GM23338 (cell line): ENCODE data around the gene ZMPSTE24. TPM values are rescaled to one million over a fixed set of nuclear protein-coding genes. Genes with fewer than 3 reads are reported as not detected.

ENCODE experiments used
- ATAC-seq: fragments of 200-7000 bp; cut with Tn5 transposase; 3 replicates; pipeline ENCODE4 v1.9.1; 2020
- DNase-seq: peaks from one replicate; pipeline ENCODE4 v3.0.0-alpha.2; 2015; ENCODE audit warnings: low spot score
- H2AFZ ChIP-seq: fragments of 200-600 bp; sonication (generic); 2 replicates; pipeline ENCODE4 v1.8.0; 2016; ENCODE audit warnings: antibody characterized with exemption, mild to moderate bottlenecking, moderate library complexity
- H3F3A ChIP-seq: fragments of 200-600 bp; sonication (generic); replicated peaks from 2 replicates; pipeline ENCODE4 v1.8.0; 2017; ENCODE audit warnings: antibody characterized with exemption, mixed run types, low read depth
- H3K27ac ChIP-seq: fragments of 200-600 bp; sonication (generic); 2 replicates; pipeline ENCODE4 v1.6.1; 2016; ENCODE audit warnings: low read depth
- H3K27me3 ChIP-seq: fragments of 200-600 bp; sonication (generic); 2 replicates; pipeline ENCODE4 v1.8.0; 2016; ENCODE audit warnings: mild to moderate bottlenecking, mixed run types, moderate library complexity; ENCODE audit not compliant: insufficient read depth
- H3K36me3 ChIP-seq: fragments of 200-600 bp; sonication (generic); 2 replicates; pipeline ENCODE4 v1.8.0; 2016; ENCODE audit warnings: mild to moderate bottlenecking; ENCODE audit not compliant: insufficient read depth
- H3K4me1 ChIP-seq: fragments of 200-600 bp; sonication (generic); 2 replicates; pipeline ENCODE4 v1.8.0; 2016; ENCODE audit warnings: mild to moderate bottlenecking, moderate library complexity; ENCODE audit not compliant: insufficient read depth
- H3K4me2 ChIP-seq: fragments of 200-600 bp; sonication (generic); 2 replicates; pipeline ENCODE4 v1.7.1; 2017; ENCODE audit warnings: mixed run types
- H3K4me3 ChIP-seq: fragments of 200-600 bp; sonication (generic); 2 replicates; pipeline ENCODE4 v1.6.1; 2016; ENCODE audit warnings: mixed run types
- H3K79me2 ChIP-seq: fragments of 200-600 bp; sonication (generic); replicated peaks from 2 replicates; pipeline ENCODE4 v1.8.0; 2017; ENCODE audit warnings: mild to moderate bottlenecking; ENCODE audit not compliant: insufficient read depth
- H3K9me2 ChIP-seq: fragments of 200-600 bp; sonication (generic); 2 replicates; pipeline ENCODE4 v1.8.0; 2017; ENCODE audit not compliant: insufficient read depth
- H4K20me1 ChIP-seq: fragments of 200-600 bp; sonication (generic); replicated peaks from 2 replicates; pipeline ENCODE4 v1.8.0; 2017; ENCODE audit warnings: mild to moderate bottlenecking; ENCODE audit not compliant: insufficient read depth
- H3K27ac Mint-ChIP-seq: 2 replicates; pipeline ENCODE4 v1.8.0; 2020; ENCODE audit warnings: inconsistent platforms, mild to moderate bottlenecking, moderate library complexity, mixed read lengths
- H3K27me3 Mint-ChIP-seq: 3 replicates; pipeline ENCODE4 v1.8.0; 2022; ENCODE audit warnings: low read depth, mild to moderate bottlenecking, moderate library complexity, mixed read lengths, inconsistent platforms; ENCODE audit not compliant: insufficient read depth, poor library complexity
- H3K36me3 Mint-ChIP-seq: 3 replicates; pipeline ENCODE4 v1.8.0; 2021; ENCODE audit warnings: low read depth, mild to moderate bottlenecking, inconsistent platforms, moderate library complexity, mixed read lengths
- H3K4me1 Mint-ChIP-seq: 3 replicates; pipeline ENCODE4 v1.8.0; 2020; ENCODE audit warnings: mild to moderate bottlenecking, inconsistent platforms, mixed read lengths
- H3K4me3 Mint-ChIP-seq: 3 replicates; pipeline ENCODE4 v1.8.0; 2021; ENCODE audit warnings: moderate library complexity, mild to moderate bottlenecking, inconsistent platforms, mixed read lengths
- H3K9me3 Mint-ChIP-seq: 3 replicates; pipeline ENCODE4 v1.8.0; 2020; ENCODE audit warnings: moderate library complexity, mild to moderate bottlenecking, inconsistent platforms, mixed read lengths
- CREB1 ChIP-seq: fragments of 250-450 bp; sonication (Bioruptor Pico); IDR thresholded peaks from 2 replicates; pipeline ENCODE4 v1.5.0; 2020; ENCODE audit warnings: low read depth, mild to moderate bottlenecking, moderate library complexity
- ETS1 ChIP-seq: IDR thresholded peaks from 2 replicates; pipeline ENCODE4 v1.6.1; 2016; ENCODE audit warnings: antibody characterized with exemption
- EZH2 ChIP-seq: fragments of 200-600 bp; sonication (generic); IDR thresholded peaks from one replicate; pipeline ENCODE4 v1.8.0; 2017; ENCODE audit warnings: antibody characterized with exemption, mild to moderate bottlenecking, low read depth; ENCODE audit not compliant: unreplicated experiment
- EZH2phosphoT487 ChIP-seq: fragments of 200-600 bp; sonication (generic); IDR thresholded peaks from one replicate; pipeline ENCODE4 v1.8.1; 2018; ENCODE audit warnings: antibody characterized with exemption; ENCODE audit not compliant: unreplicated experiment
- REST ChIP-seq: IDR thresholded peaks from one replicate; pipeline ENCODE4 v1.6.1; 2018; ENCODE audit warnings: antibody characterized with exemption; ENCODE audit not compliant: unreplicated experiment
- ZNF462 ChIP-seq: fragments of 250-450 bp; sonication (Bioruptor Pico); IDR thresholded peaks from 2 replicates; pipeline ENCODE4 v1.5.0; 2020; ENCODE audit warnings: mild to moderate bottlenecking, moderate library complexity
- polyA plus RNA-seq: library from polyadenylated mRNA; unstranded; fragments of >200 nt; fragmentation: Nextera tagmentation; extraction: Ambion mirVana; gene quantifications from 2 replicates; pipeline ENCODE4 v1.2.1, GENCODE V29; 2016
- total RNA-seq: library from RNA; depleted of rRNA; stranded (reverse); fragments of >200 nt; shearing (Covaris generic); gene quantifications from 2 replicates; pipeline ENCODE4 v1.2.3, GENCODE V29; 2014

The ZMPSTE24 gene
- total and polyA plus RNA-seq, 2 experiments from 2014 or later, result 23.1 to 51.2 TPM

GRCh38 chr1:40265919-40266318 lies 7.9 kb downstream of the ZMPSTE24 start:
- ATAC-seq (no peak), DNase-seq (no peak)
- Histone ChIP-seq H3F3A (no peaks in the 10 kb centered on the region), H2AFZ (no peak overlapping the region), H3K36me3 (peaks cover 44% of the 10 kb centered on the region), H3K9me2 (no peaks in the 10 kb centered on the region), H3K79me2 (peaks cover 43% of the 10 kb centered on the region; the same call in 1 of the 2 replicates), H3K4me1 (no peaks in the 10 kb centered on the region), H3K4me2 (no peak overlapping the region), H3K27ac (no peak overlapping the region), H3K27me3 (no peaks in the 10 kb centered on the region), H3K4me3 (no peak overlapping the region), H4K20me1 (peaks cover 4% of the 10 kb centered on the region; the same call in 1 of the 2 replicates)
- no peak overlapping the region for H3K27ac Mint-ChIP-seq
- H3K36me3 Mint-ChIP-seq, result peaks cover 52% of the 10 kb centered on the region
- TF ChIP-seq REST, result no peak
- no peak for TF ChIP-seq CREB1 (CRISPR knock-in tag)
- no peak for TF ChIP-seq ETS1
- TF ChIP-seq EZH2, result no peak
- TF ChIP-seq ZNF462 (CRISPR knock-in tag), result no peak
- no peak for TF ChIP-seq EZH2phosphoT487
- no peak overlapping the region for H3K4me3 Mint-ChIP-seq
- peaks cover 4% of the 10 kb centered on the region for H3K27me3 Mint-ChIP-seq
- H3K4me1 Mint-ChIP-seq, result no peaks in the 10 kb centered on the region
- no peaks in the 10 kb centered on the region for H3K9me3 Mint-ChIP-seq
